Rectal smooth muscle tissue (tissue), 1 donor: ENCODE results near the gene GNS.

Experiments
- H3K27ac ChIP-seq: one replicate; pipeline ENCODE4 v1.7.0; 2013; ENCODE audit warnings: low read depth, low read length, inconsistent platforms
- H3K27me3 ChIP-seq: one replicate; pipeline ENCODE4 v1.7.0; 2013; ENCODE audit warnings: low read length; ENCODE audit not compliant: control insufficient read depth, insufficient read depth
- H3K36me3 ChIP-seq: one replicate; pipeline ENCODE4 v1.7.0; 2013; ENCODE audit warnings: low read length; ENCODE audit not compliant: control insufficient read depth, insufficient read depth
- H3K4me1 ChIP-seq: one replicate; pipeline ENCODE4 v1.7.0; 2013; ENCODE audit warnings: low read length; ENCODE audit not compliant: control insufficient read depth, insufficient read depth
- H3K4me3 ChIP-seq: one replicate; pipeline ENCODE4 v1.7.0; 2013; ENCODE audit warnings: low read length
- H3K9ac ChIP-seq: one replicate; pipeline ENCODE4 v1.7.0; 2013; ENCODE audit warnings: low read length

GNS gene

DNA sequence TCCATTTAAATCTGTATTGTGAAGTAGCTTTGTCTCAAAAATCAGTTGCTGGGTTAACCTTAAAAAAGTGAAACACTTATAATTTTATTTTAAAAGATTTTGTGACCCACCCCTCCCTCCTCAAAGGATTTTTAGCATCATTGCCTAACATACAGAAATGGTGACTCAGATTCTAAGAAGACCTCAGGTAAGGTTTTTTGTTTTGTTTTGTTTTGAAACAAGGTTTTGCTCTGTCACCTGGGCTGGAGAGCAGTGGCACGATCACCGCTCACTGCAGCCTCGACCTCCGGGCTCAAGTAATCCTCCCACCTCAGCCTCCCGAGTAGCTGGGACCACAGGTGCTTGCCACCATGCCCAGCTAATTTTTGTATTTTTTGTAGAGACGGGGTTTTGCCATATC, 74.2 kb downstream of the GNS start:
- Histone ChIP-seq H3K4me3 (no peak overlapping the region), H3K27me3 (no peaks in the 10 kb centered on the region), H3K4me1 (peaks cover 31% of the 10 kb centered on the region), H3K36me3 (peaks cover 16% of the 10 kb centered on the region), H3K27ac (peak overlapping the region; percentile 47), H3K9ac (no peak overlapping the region)

DNA sequence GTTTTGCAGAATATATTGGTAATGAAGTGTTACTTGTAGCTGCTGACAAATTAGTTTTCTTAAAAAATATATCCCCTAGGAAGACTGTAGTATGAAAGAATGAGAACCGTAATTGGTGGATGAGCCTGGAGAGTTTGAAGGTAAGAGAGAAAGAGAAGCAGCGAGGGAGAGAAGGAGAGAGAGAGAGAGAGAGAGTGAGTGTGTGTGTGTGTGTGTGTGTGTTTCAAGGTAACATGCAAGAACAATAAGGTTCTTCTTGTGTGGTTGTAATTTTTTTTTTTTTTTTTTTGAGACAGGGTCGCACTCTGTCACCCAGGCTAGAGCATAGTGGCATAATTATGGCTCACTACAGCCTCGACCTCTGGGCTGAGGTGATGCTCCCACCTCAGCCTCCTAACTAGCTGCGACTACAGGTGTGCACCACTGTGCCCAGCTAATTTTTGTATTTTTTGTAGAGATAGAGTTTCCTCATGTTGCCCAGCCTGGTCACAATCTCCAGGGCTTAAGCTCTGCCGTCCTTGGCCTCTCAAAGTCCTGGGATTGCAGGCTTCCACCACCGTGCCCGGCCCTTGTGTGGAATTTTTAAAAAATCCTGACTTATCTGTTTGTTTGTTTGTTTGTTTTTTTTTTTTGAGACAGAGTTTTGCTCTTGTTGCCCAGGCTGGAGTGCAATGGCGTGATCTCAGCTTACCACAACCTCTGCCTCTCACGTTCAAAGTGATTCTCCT, 75.2 kb downstream of the GNS start:
- Histone ChIP-seq H3K27me3 (no peaks in the 10 kb centered on the region), H3K4me3 (no peak overlapping the region), H3K4me1 (peaks cover 35% of the 10 kb centered on the region), H3K9ac (no peak overlapping the region), H3K27ac (peak overlapping the region; percentile 76), H3K36me3 (peaks cover 16% of the 10 kb centered on the region)

DNA sequence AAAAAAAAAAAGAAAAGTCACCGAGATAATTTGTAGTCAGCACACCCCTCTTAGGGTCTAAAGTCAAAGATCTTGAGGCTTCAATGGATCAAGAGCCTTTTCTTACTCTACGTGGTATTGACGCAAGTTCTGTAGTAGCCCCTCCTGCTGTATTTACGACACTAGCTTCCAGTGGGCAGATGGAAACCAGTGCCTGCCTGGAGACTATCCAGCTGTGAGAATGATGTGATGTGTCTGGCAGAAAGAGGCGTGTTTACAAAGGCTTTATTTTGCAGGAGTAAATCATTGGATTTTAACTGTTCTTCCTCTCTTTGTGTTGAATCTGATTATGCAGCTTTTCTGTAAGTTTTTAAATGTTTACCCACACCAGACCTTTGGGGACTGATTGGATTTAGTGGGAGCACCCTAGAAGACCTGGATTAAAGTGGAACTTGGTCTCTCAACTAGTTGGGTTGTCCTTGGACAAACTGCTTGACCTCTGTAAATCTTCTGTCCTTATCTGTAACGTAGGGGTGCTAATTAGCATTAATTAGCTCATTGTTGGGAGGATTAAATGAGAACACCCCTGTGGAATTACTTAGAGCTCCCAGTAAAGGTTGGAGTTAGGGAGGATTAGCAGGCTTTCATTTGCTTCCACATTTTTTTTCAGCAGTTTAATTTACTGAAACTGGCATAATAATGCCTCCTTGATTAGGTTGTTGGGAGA, 76.5 kb downstream of the GNS start:
- peaks cover 7% of the 10 kb centered on the region for H3K36me3 ChIP-seq
- no peaks in the 10 kb centered on the region for H3K27me3 ChIP-seq
- H3K9ac ChIP-seq, result no peak overlapping the region
- H3K4me3 ChIP-seq, result no peak overlapping the region
- H3K4me1 ChIP-seq, result peaks cover 25% of the 10 kb centered on the region
- peak overlapping the region; percentile 80 for H3K27ac ChIP-seq

DNA sequence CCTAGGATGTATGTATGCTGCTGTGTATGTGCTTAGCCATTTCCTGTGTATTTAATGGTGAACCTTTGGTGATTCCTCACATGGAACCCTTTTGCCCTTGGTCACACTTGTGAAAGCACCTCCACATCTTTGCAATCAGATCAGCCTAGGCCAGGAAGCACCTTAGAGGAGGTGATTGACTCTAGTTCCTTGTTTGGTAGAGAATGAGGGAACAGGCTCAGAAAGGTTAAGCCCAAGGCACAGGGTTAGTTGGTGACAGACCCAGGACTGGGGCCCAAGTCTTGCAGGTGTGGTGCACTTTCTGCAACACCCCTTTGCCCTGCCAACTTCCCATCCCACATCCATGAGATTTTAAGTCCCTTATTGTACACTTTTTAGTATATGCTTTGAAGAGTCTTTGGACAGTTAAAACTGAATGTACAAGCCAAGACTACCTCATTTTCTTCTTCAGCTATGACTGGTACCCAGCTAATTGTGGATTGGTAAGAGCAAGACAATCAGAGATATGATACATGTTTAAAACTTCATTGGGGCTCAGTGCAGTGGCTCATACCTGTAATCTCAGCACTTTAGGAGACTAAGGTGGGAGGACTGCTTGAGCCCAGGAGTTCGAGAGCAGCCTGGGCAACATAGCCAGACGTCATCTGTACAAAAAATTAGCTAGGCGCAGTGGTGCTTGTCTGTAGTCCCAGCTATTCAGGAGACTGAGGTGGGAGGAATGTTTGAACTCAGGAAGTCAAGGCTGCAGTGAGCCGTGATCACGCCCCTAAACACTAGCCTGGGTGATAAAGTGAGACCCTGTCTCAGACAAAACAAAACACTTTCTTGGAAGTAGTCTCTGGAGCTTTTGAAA, 77.8 kb downstream of the GNS start:
- Histone ChIP-seq H3K4me3 (no peak overlapping the region), H3K9ac (no peak overlapping the region), H3K4me1 (peaks cover 22% of the 10 kb centered on the region), H3K27ac (peak overlapping the region; percentile 80), H3K27me3 (no peaks in the 10 kb centered on the region), H3K36me3 (peaks cover 7% of the 10 kb centered on the region)

DNA sequence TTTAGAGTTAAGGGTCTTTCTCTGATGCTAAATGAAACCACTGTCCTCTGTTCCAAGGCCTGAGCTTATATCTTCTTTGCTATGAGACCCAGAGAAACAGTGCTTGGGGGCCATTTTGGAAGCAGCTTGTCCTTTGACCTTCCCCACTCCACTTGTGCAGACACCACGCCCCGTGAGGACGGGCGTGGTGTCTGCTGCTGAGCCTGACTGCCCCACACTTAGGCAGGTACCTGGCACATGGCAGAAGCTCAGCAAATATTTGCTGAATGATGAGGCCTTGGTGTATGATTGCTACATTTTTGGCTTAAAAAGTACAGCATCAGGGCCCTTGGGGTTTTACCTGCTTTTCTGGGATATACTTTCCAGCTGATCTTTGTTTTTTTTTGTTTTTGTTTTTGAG, 79.0 kb downstream of the GNS start:
- H3K36me3 ChIP-seq, result peaks cover 2% of the 10 kb centered on the region
- H3K4me1 ChIP-seq, result peaks cover 27% of the 10 kb centered on the region
- H3K9ac ChIP-seq, result no peak overlapping the region
- H3K4me3 ChIP-seq, result no peak overlapping the region
- H3K27ac ChIP-seq, result peak overlapping the region; percentile 82
- no peaks in the 10 kb centered on the region for H3K27me3 ChIP-seq

DNA sequence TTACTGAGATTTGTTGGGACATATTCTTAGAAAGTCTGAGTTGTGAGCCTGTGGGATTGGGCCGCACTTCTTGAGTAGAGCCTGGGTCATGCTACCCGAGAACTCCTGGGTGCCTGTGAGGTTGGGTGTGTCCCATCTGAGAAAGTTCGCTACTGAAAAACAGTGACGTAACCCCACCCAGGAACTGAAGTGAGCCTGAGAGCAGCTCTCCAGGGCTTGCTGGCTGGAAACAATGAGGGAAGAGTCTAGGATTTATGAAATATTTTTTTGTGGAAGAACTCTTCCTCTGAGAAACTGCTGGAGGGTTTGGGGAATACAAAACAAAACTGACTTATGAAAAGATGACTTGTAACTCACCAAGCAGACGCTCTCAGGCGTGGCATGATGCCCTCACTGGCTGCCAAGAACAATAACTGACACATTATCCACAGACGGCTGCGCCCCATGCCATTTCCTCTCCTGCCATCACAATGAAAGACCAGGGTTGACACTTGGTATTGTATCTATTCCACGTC, 79.7 kb downstream of the GNS start:
- H3K36me3 ChIP-seq, result no peaks in the 10 kb centered on the region
- no peaks in the 10 kb centered on the region for H3K27me3 ChIP-seq
- H3K4me3 ChIP-seq, result peak overlapping the region; percentile 38
- H3K27ac ChIP-seq, result peak overlapping the region; percentile 82
- no peak overlapping the region for H3K9ac ChIP-seq
- peaks cover 29% of the 10 kb centered on the region for H3K4me1 ChIP-seq

DNA sequence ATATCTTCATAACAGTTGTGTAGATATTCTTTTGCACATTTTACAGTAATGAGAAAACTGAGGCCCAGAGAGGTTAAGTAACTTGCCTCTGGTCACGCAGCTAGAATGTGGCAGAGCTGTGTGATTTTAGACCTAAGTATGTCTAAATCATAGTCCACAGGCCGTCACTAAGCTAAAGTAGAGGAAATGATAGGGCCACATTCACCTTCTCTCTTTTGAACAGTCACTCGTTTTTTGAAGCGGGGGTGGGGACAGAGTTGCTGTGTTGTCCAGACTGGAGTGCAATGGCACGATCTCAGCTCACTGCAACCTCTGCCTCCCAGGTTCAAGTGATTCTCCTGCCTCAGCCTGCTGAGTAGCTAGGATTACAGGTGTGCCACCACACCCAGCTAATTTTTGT, 80.4 kb downstream of the GNS start:
- Histone ChIP-seq H3K9ac (no peak overlapping the region), H3K4me1 (peaks cover 35% of the 10 kb centered on the region), H3K27me3 (no peaks in the 10 kb centered on the region), H3K36me3 (no peaks in the 10 kb centered on the region), H3K4me3 (no peak overlapping the region), H3K27ac (peak overlapping the region; percentile 82)

DNA sequence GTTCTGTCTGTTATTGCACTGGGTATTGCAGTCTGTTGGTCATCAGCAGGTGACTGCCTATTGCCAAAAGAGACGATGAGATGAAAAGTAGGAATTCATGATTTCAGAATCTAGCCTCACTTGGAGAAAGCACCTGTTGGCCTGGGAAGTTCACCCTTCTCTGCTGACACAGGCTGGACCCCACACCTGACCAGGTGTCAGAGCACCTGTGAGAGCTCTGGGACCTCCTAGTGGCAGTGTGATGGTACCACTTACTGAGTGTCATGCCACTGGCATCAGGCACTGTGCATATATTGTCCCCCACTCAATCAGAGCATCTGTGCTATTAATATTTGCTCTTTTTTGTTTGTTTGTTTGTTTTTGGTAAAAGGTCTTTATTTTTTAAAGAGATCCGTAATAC, 81.0 kb downstream of the GNS start:
- peak overlapping the region; percentile 82 for H3K27ac ChIP-seq
- no peaks in the 10 kb centered on the region for H3K27me3 ChIP-seq
- H3K9ac ChIP-seq, result no peak overlapping the region
- H3K4me3 ChIP-seq, result no peak overlapping the region
- H3K4me1 ChIP-seq, result peaks cover 33% of the 10 kb centered on the region
- H3K36me3 ChIP-seq, result no peaks in the 10 kb centered on the region

DNA sequence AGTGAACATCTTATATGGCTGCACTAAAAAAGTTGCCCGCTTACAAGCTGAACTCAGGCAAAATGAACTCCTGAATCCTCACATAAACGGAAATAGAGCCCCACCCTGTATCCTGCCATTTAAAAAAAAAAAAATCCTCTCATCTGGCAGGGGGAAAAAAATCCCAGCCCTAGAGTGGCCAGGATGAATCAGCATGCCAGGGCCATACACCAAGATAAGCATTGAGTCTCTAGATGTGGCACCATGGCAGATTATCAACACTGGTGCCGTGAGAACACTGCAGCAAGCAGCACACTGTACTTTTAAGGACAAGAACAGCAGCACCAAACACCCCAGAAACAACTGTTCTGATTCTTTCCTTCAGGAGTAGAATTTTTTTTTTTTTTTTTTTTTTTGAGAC, 83.4 kb downstream of the GNS start:
- Histone ChIP-seq H3K4me1 (peaks cover 41% of the 10 kb centered on the region), H3K36me3 (no peaks in the 10 kb centered on the region), H3K9ac (no peak overlapping the region), H3K27ac (peak overlapping the region; percentile 84), H3K27me3 (no peaks in the 10 kb centered on the region), H3K4me3 (no peak overlapping the region)

DNA sequence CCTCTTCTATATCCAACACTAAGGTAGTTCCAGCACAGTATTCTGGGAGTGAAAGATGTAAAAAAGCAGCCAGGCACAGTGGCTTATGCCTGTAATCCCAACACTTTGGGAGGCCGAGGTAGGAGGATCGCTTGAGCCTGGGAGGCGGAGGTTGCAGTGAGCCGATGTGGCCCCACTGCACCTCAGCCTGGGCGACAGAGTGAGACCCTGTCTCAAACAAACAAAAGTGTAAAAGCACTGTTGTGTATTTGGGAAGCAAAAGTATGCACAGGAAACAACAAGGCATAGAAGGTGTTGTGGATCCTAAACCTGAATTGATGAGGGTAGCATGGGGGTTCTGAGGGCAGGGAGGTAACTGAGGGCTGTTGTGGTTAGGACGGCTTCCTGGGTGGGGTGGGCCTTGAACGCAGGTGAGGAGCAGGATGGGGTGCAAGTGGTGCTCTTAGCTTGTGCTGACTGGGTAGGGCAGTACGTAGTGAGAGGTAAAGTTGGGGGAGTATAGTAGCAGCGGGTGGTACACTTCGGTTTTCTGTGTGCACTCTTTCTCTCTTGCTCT, 84.8 kb downstream of the GNS start:
- Histone ChIP-seq H3K27ac (peak overlapping the region; percentile 87), H3K27me3 (no peaks in the 10 kb centered on the region), H3K4me1 (peaks cover 50% of the 10 kb centered on the region), H3K4me3 (no peak overlapping the region), H3K9ac (no peak overlapping the region), H3K36me3 (no peaks in the 10 kb centered on the region)

DNA sequence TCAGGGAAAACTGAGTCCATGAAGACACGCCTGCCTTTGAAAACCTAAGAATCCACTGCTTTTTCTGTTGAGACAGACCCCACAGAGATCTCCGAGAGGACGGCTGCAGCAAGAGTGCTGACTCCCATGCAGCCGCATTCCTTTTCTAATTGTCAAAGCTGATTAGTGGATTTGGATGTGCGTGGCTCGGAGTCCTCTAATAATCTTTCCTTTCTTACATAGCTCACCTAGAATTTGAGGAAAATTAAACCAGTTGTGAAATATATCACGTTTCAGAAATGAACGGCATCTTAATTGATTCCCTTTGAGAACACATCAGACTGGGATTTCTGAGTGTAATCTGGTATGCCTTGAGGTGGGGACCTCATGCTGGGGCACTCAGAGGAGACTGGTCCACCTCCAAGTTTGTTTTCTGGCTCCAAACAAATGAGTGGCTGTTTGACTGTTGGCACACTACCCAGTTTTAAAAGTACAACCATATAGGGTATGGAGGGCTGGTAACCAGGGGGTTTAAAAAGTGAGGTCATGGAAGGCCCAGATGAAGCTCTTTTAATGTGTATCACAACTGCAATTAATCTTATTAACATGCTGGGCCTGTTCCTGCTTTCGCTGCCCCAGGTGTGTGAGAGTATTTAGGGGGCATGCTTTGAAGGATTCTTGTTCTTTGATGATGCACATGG, 85.6 kb downstream of the GNS start:
- Histone ChIP-seq H3K27ac (peak overlapping the region; percentile 87), H3K4me1 (peaks cover 52% of the 10 kb centered on the region), H3K9ac (no peak overlapping the region), H3K27me3 (no peaks in the 10 kb centered on the region), H3K36me3 (no peaks in the 10 kb centered on the region), H3K4me3 (no peak overlapping the region)
